ENCODE measurements around the gene CRABP1.

Gene CRABP1

GRCh38 chr15:78317145-78317836 is 22.9 kb upstream of the CRABP1 start:
- no peak overlapping the region for H3K4me3 ChIP-seq (ENCODE audit: low read depth, low read length)
- TF ChIP-seq CTCF (IDR thresholded peaks at IDR 0.05; ENCODE audit: borderline replicate concordance, insufficient read depth, low read depth, low read length): peak; percentile 10; the same call in 1 of the 2 replicates

GRCh38 chr15:78319588-78319987 is 20.6 kb upstream of the CRABP1 start:
- no peak for TF ChIP-seq CTCF (IDR thresholded peaks at IDR 0.05; ENCODE audit: borderline replicate concordance, insufficient read depth, low read depth, low read length)
- H3K4me3 ChIP-seq (ENCODE audit: low read depth, low read length): no peak overlapping the region

GRCh38 chr15:78320183-78320582 is 20.0 kb upstream of the CRABP1 start:
- TF ChIP-seq CTCF (IDR thresholded peaks at IDR 0.05; ENCODE audit: borderline replicate concordance, insufficient read depth, low read depth, low read length): no peak
- H3K4me3 ChIP-seq (ENCODE audit: low read depth, low read length): no peak overlapping the region

- H3K4me3 ChIP-seq (ENCODE audit: low read depth, low read length): no peak overlapping the region
- TF ChIP-seq CTCF (IDR thresholded peaks at IDR 0.05; ENCODE audit: borderline replicate concordance, insufficient read depth, low read depth, low read length): no peak
These were observed 19.0 kb upstream of the CRABP1 start for GRCh38 chr15:78321041-78321570.

GRCh38 chr15:78321786-78322185 is 18.4 kb upstream of the CRABP1 start:
- no peak overlapping the region for H3K4me3 ChIP-seq (ENCODE audit: low read depth, low read length)
- no peak for TF ChIP-seq CTCF (IDR thresholded peaks at IDR 0.05; ENCODE audit: borderline replicate concordance, insufficient read depth, low read depth, low read length)

- no peak overlapping the region for H3K4me3 ChIP-seq (ENCODE audit: low read depth, low read length)
- no peak for TF ChIP-seq CTCF (IDR thresholded peaks at IDR 0.05; ENCODE audit: borderline replicate concordance, insufficient read depth, low read depth, low read length)
These were observed 17.9 kb upstream of the CRABP1 start for GRCh38 chr15:78322243-78322642.
